Psoas muscle (tissue), 8 donors: ENCODE measurements around the gene MTPN. TPM values are rescaled to one million over a fixed set of nuclear protein-coding genes. Genes with fewer than 3 reads are reported as not detected.

Source experiments
- ATAC-seq, 4 donors: fragments of 200-7000 bp; cut with Tn5 transposase; one replicate each; pipeline ENCODE4 v1.9.1; 2020; ENCODE audit warnings: moderate library complexity in 3 of 4, mild to moderate bottlenecking in 2 of 4
- DNase-seq, 2 donors: peaks; one replicate each; pipeline ENCODE4 v3.0.0-alpha.2; 2020
- H3K27ac ChIP-seq: fragments of 200-600 bp; one replicate; pipeline ENCODE4 v1.8.0; 2022
- H3K27me3 ChIP-seq, 3 donors: fragments of 200-600 bp in 1 of 3; one replicate each; pipeline versions ENCODE4 v1.6.1 to v1.8.0; 2013 to 2022; ENCODE audit warnings: low read length in 2 of 3, mild to moderate bottlenecking in 2 of 3, moderate library complexity in 1 of 3; ENCODE audit not compliant: insufficient read depth in 3 of 3
- H3K36me3 ChIP-seq, 2 donors: fragments of 200-600 bp in 1 of 2; one replicate each; pipeline versions ENCODE4 v1.6.1 to v1.8.0; 2013 to 2022; ENCODE audit warnings: low read depth in 1 of 2, mild to moderate bottlenecking in 1 of 2, moderate library complexity in 1 of 2; ENCODE audit not compliant: insufficient read depth in 1 of 2
- H3K4me1 ChIP-seq: fragments of 200-600 bp; one replicate; pipeline ENCODE4 v1.8.0; 2022
- H3K4me3 ChIP-seq: fragments of 200-600 bp; one replicate; pipeline ENCODE4 v1.8.0; 2022; ENCODE audit warnings: mild to moderate bottlenecking
- H3K9me3 ChIP-seq: fragments of 200-600 bp; one replicate; pipeline ENCODE4 v1.8.0; 2022
- CTCF ChIP-seq: fragments of 200-600 bp; IDR thresholded peaks from one replicate; pipeline ENCODE4 v1.8.0; 2022; ENCODE audit warnings: antibody characterized with exemption
- WGBS, 3 donors: extraction: QIAGEN DNeasy Blood & Tissue Kit; methylation state at CpG; one replicate each; pipeline versions ENCODE4 v1.1.6 to v1.1.7; 2013; 5-methylcytosine and 5-hydroxymethylcytosine counted together
- intact Hi-C, 2 donors: fragments of 100-400 bp; cut with DNase I; formaldehyde crosslinking; loops; one replicate each; pipeline versions ENCODE4 v1.11.0 to v1.14.2; 2022
- polyA plus RNA-seq, 3 donors: library from polyadenylated mRNA; stranded (reverse); fragments of 200-250 nt; gene quantifications; one replicate each; pipeline ENCODE4 v1.2.3, GENCODE V29; 2013
- total RNA-seq, 4 donors: library from RNA; stranded (reverse); fragmentation: NEBNext Ultra II Directional in 2 of 4; extraction: Animal tissue kit (Norgen Biotek cat#: 25700) in 2 of 4; gene quantifications; one replicate each; pipeline versions ENCODE4 v1.2.1 to v1.2.4, GENCODE V29; 2021 to 2023
- donor health status: healthy with polysubstance abuse.
- donor health status: DM: no; HTN: no; CAD: no; lungs with moderate emphysema.
- donor health status: Bipolar disorder and iron deficiency.
- donor health status: healthy.
- donor health status: DM: yes; HTN: yes; CAD: no.
- donor health status: DM: no; HTN: no; CAD: no.
- donor health status: DM: no; HTN: no; CAD: no.
- donor health status: DM: yes; HTN: yes; CAD: no.

The MTPN gene
- total and polyA plus RNA-seq, 7 donors: 41.4 to 107 (median 62.4) TPM

GRCh38 chr7:136000288-136000913 lies 23.2 kb upstream of the MTPN start:
- intact Hi-C loops: no loop called here
- no peak for TF ChIP-seq CTCF
- Histone ChIP-seq H3K36me3 (no peaks in the 10 kb centered on the region), H3K9me3 (no peaks in the 10 kb centered on the region), H3K4me3 (no peak overlapping the region), H3K27ac (no peak overlapping the region), H3K27me3 (no peaks in the 10 kb centered on the region), H3K4me1 (no peaks in the 10 kb centered on the region)
- ATAC-seq: no peak
- 46 to 81% (median 62%) methylated on average over 3 of the region's 3 CpGs for whole genome bisulfite sequencing, 3 donors
- no peak for DNase-seq

GRCh38 chr7:135998081-135998480 lies 20.9 kb upstream of the MTPN start:
- Histone ChIP-seq H3K36me3 (no peaks in the 10 kb centered on the region), H3K9me3 (no peaks in the 10 kb centered on the region), H3K4me3 (no peak overlapping the region), H3K27ac (no peak overlapping the region), H3K27me3 (no peaks in the 10 kb centered on the region), H3K4me1 (no peaks in the 10 kb centered on the region)
- ATAC-seq (no peak), DNase-seq (no peak)
- intact Hi-C loops: no loop called here
- no peak for TF ChIP-seq CTCF

GRCh38 chr7:135995748-135996147 lies 18.6 kb upstream of the MTPN start:
- intact Hi-C loops: no loop called here

GRCh38 chr7:135994466-135995205 lies 17.5 kb upstream of the MTPN start:
- TF ChIP-seq CTCF: no peak
- WGBS, 3 donors: 83 to 86% (median 84%) methylated on average over 6 of the region's 6 CpGs
- ATAC-seq (no peak), DNase-seq (no peak)
- intact Hi-C loops: no loop called here
- Histone ChIP-seq H3K4me1 (no peaks in the 10 kb centered on the region), H3K4me3 (no peak overlapping the region), H3K36me3 (no peaks in the 10 kb centered on the region), H3K27me3 (no peaks in the 10 kb centered on the region), H3K27ac (no peak overlapping the region), H3K9me3 (no peaks in the 10 kb centered on the region)

More at GRCh38 chr7:135995748-135996147, 18.6 kb upstream of the MTPN start:
- ATAC-seq: no peak
- no peak for DNase-seq
- Histone ChIP-seq H3K27me3 (no peaks in the 10 kb centered on the region), H3K9me3 (no peaks in the 10 kb centered on the region), H3K4me3 (no peak overlapping the region), H3K36me3 (no peaks in the 10 kb centered on the region), H3K27ac (no peak overlapping the region), H3K4me1 (no peaks in the 10 kb centered on the region)
- TF ChIP-seq CTCF: no peak
- 87 to 98% (median 92%) methylated on average over 2 of the region's 2 CpGs for WGBS, 3 donors
